GM12878 (cell line): ENCODE data around the gene ELL.

Experiments used
- ASH2L ChIP-seq: fragments of 300-600, 200-600 bp; sonication (generic); IDR thresholded peaks from 2 replicates; pipeline ENCODE4 v1.6.1; 2017; ENCODE audit warnings: low read depth, mild to moderate bottlenecking, borderline replicate concordance
- ATF2 ChIP-seq: IDR thresholded peaks from 2 replicates; pipeline ENCODE4 v1.6.1; 2012; ENCODE audit warnings: low read length, inconsistent platforms
- BHLHE40 ChIP-seq, 2 experiments: fragments of 450-650 bp in 1 of 2; IDR thresholded peaks; 2 replicates each; pipeline ENCODE4 v1.6.1; 2011 to 2017; ENCODE audit warnings: low read depth in 2 of 2, borderline replicate concordance in 1 of 2, improper control_type of control experiment in 1 of 2, low read length in 1 of 2, mild to moderate bottlenecking in 1 of 2
- CEBPB ChIP-seq, 2 experiments: fragments of 150-350 bp in 1 of 2; IDR thresholded peaks; 2 replicates each; pipeline ENCODE4 v1.6.1; 2012 to 2014; ENCODE audit warnings: low read depth in 2 of 2, low read length in 2 of 2, borderline replicate concordance in 1 of 2, inconsistent platforms in 1 of 2
- CTCF ChIP-seq, 3 experiments: IDR thresholded peaks in 2 of 3; conservative IDR thresholded peaks in 1 of 3; 2 replicates each; pipeline ENCODE4 v1.5.1; 2011; ENCODE audit warnings: low read depth in 3 of 3, low read length in 3 of 3, mild to moderate bottlenecking in 3 of 3, control low read depth in 2 of 3, moderate library complexity in 2 of 3, inconsistent platforms in 1 of 3, mixed read lengths in 1 of 3; ENCODE audit not compliant: control insufficient read depth in 2 of 3, insufficient read depth in 1 of 3; ENCODE audit errors: extremely low read depth in 1 of 3
- EP300 ChIP-seq, 2 experiments: fragments of 150-350 bp in 1 of 2; IDR thresholded peaks; 2 replicates each; pipeline ENCODE4 v1.6.1; 2011 to 2012; ENCODE audit warnings: low read depth in 2 of 2, low read length in 2 of 2, borderline replicate concordance in 1 of 2, improper control_type of control experiment in 1 of 2, inconsistent platforms in 1 of 2; ENCODE audit not compliant: control insufficient read depth in 1 of 2
- POLR2A ChIP-seq: IDR thresholded peaks from 2 replicates; pipeline ENCODE4 v1.6.1; 2011; ENCODE audit warnings: low read depth, mild to moderate bottlenecking, low read length
- POU2F2 ChIP-seq: IDR thresholded peaks from 3 replicates; pipeline ENCODE4 v1.6.1; 2011; ENCODE audit warnings: low read depth, mild to moderate bottlenecking, low read length, borderline replicate concordance
- REST ChIP-seq: IDR thresholded peaks from 2 replicates; pipeline ENCODE4 v1.6.1; 2012; ENCODE audit warnings: mild to moderate bottlenecking, low read depth, low read length
- SMC3 ChIP-seq: IDR thresholded peaks from 2 replicates; pipeline ENCODE4 v1.6.1; 2011; ENCODE audit warnings: low read length, improper control_type of control experiment, borderline replicate concordance
- SPI1 ChIP-seq: IDR thresholded peaks from 2 replicates; pipeline ENCODE4 v1.6.1; 2011; ENCODE audit warnings: low read depth, mild to moderate bottlenecking, low read length, moderate library complexity, borderline replicate concordance; ENCODE audit not compliant: insufficient read depth
- SUPT20H ChIP-seq: IDR thresholded peaks from 2 replicates; pipeline ENCODE4 v1.6.1; 2011; ENCODE audit warnings: low read depth, mild to moderate bottlenecking, low read length, moderate library complexity, borderline replicate concordance; ENCODE audit not compliant: control insufficient read depth
- YY1 ChIP-seq: IDR thresholded peaks from 2 replicates; pipeline ENCODE4 v1.6.1; 2011; ENCODE audit warnings: low read depth, mild to moderate bottlenecking, low read length
- ZNF274 ChIP-seq: IDR thresholded peaks from one replicate; pipeline ENCODE4 v1.8.0; 2011; ENCODE audit not compliant: insufficient read length, insufficient read depth

- TF ChIP-seq BHLHE40 (IDR thresholded peaks at IDR 0.05; ENCODE audit: borderline replicate concordance in 1 of 2, low read depth in 2 of 2, low read length in 1 of 2) (no peak; a peak in 2 of 4 replicates), SUPT20H (no peak), SPI1 (no peak), ZNF274 (no peak), REST (no peak), EP300 (IDR thresholded peaks at IDR 0.05; ENCODE audit: borderline replicate concordance in 1 of 2, control insufficient read depth in 1 of 2, low read depth in 2 of 2, low read length in 2 of 2) (no peak), YY1 (no peak), POLR2A (peak; percentile 50; the same call in 1 of the 2 replicates), POU2F2 (no peak), ATF2 (no peak), CEBPB (IDR thresholded peaks at IDR 0.05; ENCODE audit: borderline replicate concordance in 1 of 2, low read depth in 2 of 2, low read length in 2 of 2) (no peak), CTCF (IDR thresholded peaks at IDR 0.05 in 2 of 3, conservative IDR thresholded peaks at IDR 0.05 in 1 of 3; ENCODE audit: control insufficient read depth in 2 of 3, extremely low read depth in 1 of 3, insufficient read depth in 1 of 3, low read depth in 3 of 3, low read length in 3 of 3) (no peak), SMC3 (no peak), ASH2L (no peak)
Observed at GRCh38 chr19:18436671-18437490, 85.0 kb downstream of the ELL start.
